Loucy (cell line): ENCODE measurements around the gene CYBA.
"Not testable (repeated sequence)": the region's sequence is repeated elsewhere in the genome, so short reads cannot be mapped to it uniquely, and the experiment has no call there.

Source experiments
- H2AFZ ChIP-seq: fragments of 200-600 bp; sonication (generic); 2 replicates; pipeline ENCODE4 v1.6.0; 2016; ENCODE audit warnings: antibody characterized with exemption, mild to moderate bottlenecking, low read length, moderate library complexity
- H3F3A ChIP-seq: fragments of 200-600 bp; 2 replicates; pipeline ENCODE4 v1.6.0; 2016; ENCODE audit warnings: antibody characterized with exemption, low read depth, mild to moderate bottlenecking
- H3K27me3 ChIP-seq: fragments of 200-600 bp; sonication (generic); 2 replicates; pipeline ENCODE4 v1.6.1; 2014; ENCODE audit warnings: low read length, mild to moderate bottlenecking; ENCODE audit not compliant: insufficient read depth, poor library complexity, severe bottlenecking
- H3K36me3 ChIP-seq: fragments of 200-600 bp; sonication (generic); 2 replicates; pipeline ENCODE4 v1.6.1; 2016; ENCODE audit warnings: low read length; ENCODE audit not compliant: insufficient read depth
- H3K4me1 ChIP-seq: fragments of 200-600 bp; sonication (generic); 2 replicates; pipeline ENCODE4 v1.5.1; 2014; ENCODE audit warnings: low read length, mild to moderate bottlenecking; ENCODE audit not compliant: insufficient read depth, poor library complexity, severe bottlenecking
- H3K4me2 ChIP-seq: fragments of 200-600 bp; sonication (generic); 2 replicates; pipeline ENCODE4 v1.6.0; 2014; ENCODE audit warnings: antibody characterized with exemption, low read length, low read depth, mild to moderate bottlenecking; ENCODE audit not compliant: poor library complexity, severe bottlenecking
- H3K4me3 ChIP-seq: fragments of 200-600 bp; sonication (generic); 2 replicates; pipeline ENCODE4 v1.5.1; 2014; ENCODE audit warnings: low read length, mild to moderate bottlenecking, mixed read lengths; ENCODE audit not compliant: poor library complexity, severe bottlenecking
- H3K79me2 ChIP-seq: fragments of 200-600 bp; sonication (generic); 2 replicates; pipeline ENCODE4 v1.6.1; 2014; ENCODE audit warnings: low read length; ENCODE audit not compliant: insufficient read depth
- H3K9ac ChIP-seq: fragments of 200-600 bp; sonication (generic); 2 replicates; pipeline ENCODE4 v1.6.0; 2014; ENCODE audit warnings: mild to moderate bottlenecking, low read depth, low read length, moderate library complexity; ENCODE audit not compliant: poor library complexity, severe bottlenecking
- H3K9me2 ChIP-seq: fragments of 200-600 bp; sonication (generic); replicated peaks from 2 replicates; pipeline ENCODE4 v1.6.1; 2016; ENCODE audit warnings: low read depth, low read length, mixed read lengths
- H3K9me3 ChIP-seq: fragments of 200-600 bp; sonication (generic); 2 replicates; pipeline ENCODE4 v1.6.1; 2014; ENCODE audit warnings: mild to moderate bottlenecking, antibody characterized with exemption, low read length, low read depth; ENCODE audit not compliant: insufficient read depth
- H4K20me1 ChIP-seq: fragments of 200-600 bp; sonication (generic); 2 replicates; pipeline ENCODE4 v1.6.0; 2014; ENCODE audit warnings: antibody characterized with exemption, low read length, mild to moderate bottlenecking; ENCODE audit not compliant: insufficient read depth, poor library complexity, severe bottlenecking
- EZH2phosphoT487 ChIP-seq: fragments of 200-600 bp; IDR thresholded peaks from 2 replicates; pipeline ENCODE4 v1.6.1; 2018; ENCODE audit warnings: antibody characterized with exemption, mild to moderate bottlenecking, moderate library complexity, borderline replicate concordance
- TF ChIP-seq, protein P1 (sequence below): fragments of 200-600 bp; sonication (generic); conservative IDR thresholded peaks from 2 replicates; pipeline ENCODE4 v1.5.1; 2014; ENCODE audit warnings: mild to moderate bottlenecking, antibody characterized with exemption, low read length

CYBA gene

DNA sequence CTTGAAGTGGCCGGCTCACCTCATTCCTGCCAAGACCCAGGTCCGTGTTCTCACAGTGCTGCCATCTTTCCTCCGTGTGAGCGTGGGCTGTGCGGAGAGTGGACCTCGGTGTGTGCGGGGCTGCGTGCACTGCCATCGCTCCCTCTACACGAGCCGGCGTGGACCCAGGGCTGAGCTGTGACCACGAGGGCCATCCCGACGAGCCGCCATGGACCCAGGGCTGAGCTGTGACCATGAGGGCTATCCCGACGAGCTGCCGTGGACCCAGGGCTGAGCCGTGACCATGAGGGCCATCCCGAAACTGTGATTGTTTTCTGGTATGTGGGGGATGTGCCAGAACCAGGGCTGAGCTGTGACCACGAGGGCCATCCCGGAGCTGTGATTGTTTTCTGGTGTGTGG lies 21.0 kb upstream of the CYBA start:
- Histone ChIP-seq H3K27me3 (no peaks in the 10 kb centered on the region), H3K4me2 (no peak overlapping the region), H4K20me1 (no peaks in the 10 kb centered on the region), H2AFZ (no peak overlapping the region), H3K9me3 (no peaks in the 10 kb centered on the region), H3K36me3 (no peaks in the 10 kb centered on the region), H3K9ac (no peak overlapping the region), H3K4me1 (no peaks in the 10 kb centered on the region), H3K79me2 (no peaks in the 10 kb centered on the region), H3K4me3 (no peak overlapping the region), H3K9me2 (no peaks in the 10 kb centered on the region), H3F3A (no peaks in the 10 kb centered on the region)
- TF ChIP-seq, protein P1, sequence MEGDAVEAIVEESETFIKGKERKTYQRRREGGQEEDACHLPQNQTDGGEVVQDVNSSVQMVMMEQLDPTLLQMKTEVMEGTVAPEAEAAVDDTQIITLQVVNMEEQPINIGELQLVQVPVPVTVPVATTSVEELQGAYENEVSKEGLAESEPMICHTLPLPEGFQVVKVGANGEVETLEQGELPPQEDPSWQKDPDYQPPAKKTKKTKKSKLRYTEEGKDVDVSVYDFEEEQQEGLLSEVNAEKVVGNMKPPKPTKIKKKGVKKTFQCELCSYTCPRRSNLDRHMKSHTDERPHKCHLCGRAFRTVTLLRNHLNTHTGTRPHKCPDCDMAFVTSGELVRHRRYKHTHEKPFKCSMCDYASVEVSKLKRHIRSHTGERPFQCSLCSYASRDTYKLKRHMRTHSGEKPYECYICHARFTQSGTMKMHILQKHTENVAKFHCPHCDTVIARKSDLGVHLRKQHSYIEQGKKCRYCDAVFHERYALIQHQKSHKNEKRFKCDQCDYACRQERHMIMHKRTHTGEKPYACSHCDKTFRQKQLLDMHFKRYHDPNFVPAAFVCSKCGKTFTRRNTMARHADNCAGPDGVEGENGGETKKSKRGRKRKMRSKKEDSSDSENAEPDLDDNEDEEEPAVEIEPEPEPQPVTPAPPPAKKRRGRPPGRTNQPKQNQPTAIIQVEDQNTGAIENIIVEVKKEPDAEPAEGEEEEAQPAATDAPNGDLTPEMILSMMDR = no peak
- no peak for TF ChIP-seq EZH2phosphoT487

- no peaks in the 10 kb centered on the region for H4K20me1 ChIP-seq
- no peak for TF ChIP-seq EZH2phosphoT487
- TF ChIP-seq, protein P1 = no peak
- no peaks in the 10 kb centered on the region for H3K9me3 ChIP-seq
- H3K79me2 ChIP-seq = no peaks in the 10 kb centered on the region
- no peaks in the 10 kb centered on the region for H3K9me2 ChIP-seq
- H3K4me2 ChIP-seq = no peak overlapping the region
- H2AFZ ChIP-seq = no peak overlapping the region
- no peaks in the 10 kb centered on the region for H3K27me3 ChIP-seq
- no peak overlapping the region for H3K4me3 ChIP-seq
- H3K4me1 ChIP-seq = no peaks in the 10 kb centered on the region
- no peaks in the 10 kb centered on the region for H3K36me3 ChIP-seq
- H3F3A ChIP-seq = no peaks in the 10 kb centered on the region
- H3K9ac ChIP-seq = no peak overlapping the region
Observed at GRCh38 chr16:88669980-88670379, 19.1 kb upstream of the CYBA start.

- H3F3A ChIP-seq, H3K9me3 ChIP-seq, H3K9ac ChIP-seq, H3K9me2 ChIP-seq, H3K36me3 ChIP-seq, H3K4me3 ChIP-seq, H3K4me2 ChIP-seq, H3K79me2 ChIP-seq, H3K27me3 ChIP-seq, H3K4me1 ChIP-seq, H2AFZ ChIP-seq, H4K20me1 ChIP-seq: not testable (repeated sequence)
Observed at GRCh38 chr16:88669493-88669892, 18.6 kb upstream of the CYBA start.

- Histone ChIP-seq H3K4me3 (no peak overlapping the region), H3K79me2 (peaks cover 3% of the 10 kb centered on the region; the same call in 1 of the 2 replicates), H3K36me3 (no peaks in the 10 kb centered on the region), H2AFZ (no peak overlapping the region), H3K4me2 (no peak overlapping the region), H3K27me3 (no peaks in the 10 kb centered on the region), H4K20me1 (no peaks in the 10 kb centered on the region), H3K4me1 (no peaks in the 10 kb centered on the region), H3K9ac (no peak overlapping the region), H3K9me3 (no peaks in the 10 kb centered on the region), H3K9me2 (no peaks in the 10 kb centered on the region), H3F3A (no peaks in the 10 kb centered on the region)
- TF ChIP-seq EZH2phosphoT487 = no peak
- TF ChIP-seq, protein P1 = no peak
Observed at GRCh38 chr16:88667461-88667860, 16.6 kb upstream of the CYBA start.
